ENCODE results near the gene UBAP2L. TPM values are rescaled to one million over a fixed set of nuclear protein-coding genes. Genes with fewer than 3 reads are reported as not detected.
"Not testable (repeated sequence)": the region's sequence is repeated elsewhere in the genome, so short reads cannot be mapped to it uniquely, and the experiment has no call there.

Gene UBAP2L
- total and polyA plus RNA-seq, 5 donors from 2014 or later: 40.8 to 194 (median 48.2) TPM

DNA sequence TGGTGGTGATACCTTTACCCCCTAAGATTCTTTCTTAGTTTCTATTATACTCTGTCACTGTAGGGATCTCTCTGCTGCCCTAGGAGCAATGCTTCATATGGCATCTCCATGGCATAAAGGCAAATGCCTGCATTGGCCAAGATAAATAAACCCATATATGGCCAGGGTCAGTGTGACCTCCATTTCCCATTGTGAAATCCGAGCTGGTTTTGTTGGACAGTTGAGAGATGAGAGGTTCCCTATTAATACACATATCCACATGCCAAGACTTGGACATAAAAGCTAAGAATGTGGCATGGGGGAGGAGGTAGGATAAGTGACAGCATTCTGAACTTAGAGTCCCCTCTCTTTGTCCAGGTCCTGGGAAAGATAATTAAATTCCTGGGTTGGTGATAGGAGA is 30.2 kb upstream of the UBAP2L start:
- Mint-ChIP-seq H3K36me3 (peaks cover 3% of the 10 kb centered on the region), H3K27me3 (peaks cover 48% of the 10 kb centered on the region), H3K27ac (no peak overlapping the region)

DNA sequence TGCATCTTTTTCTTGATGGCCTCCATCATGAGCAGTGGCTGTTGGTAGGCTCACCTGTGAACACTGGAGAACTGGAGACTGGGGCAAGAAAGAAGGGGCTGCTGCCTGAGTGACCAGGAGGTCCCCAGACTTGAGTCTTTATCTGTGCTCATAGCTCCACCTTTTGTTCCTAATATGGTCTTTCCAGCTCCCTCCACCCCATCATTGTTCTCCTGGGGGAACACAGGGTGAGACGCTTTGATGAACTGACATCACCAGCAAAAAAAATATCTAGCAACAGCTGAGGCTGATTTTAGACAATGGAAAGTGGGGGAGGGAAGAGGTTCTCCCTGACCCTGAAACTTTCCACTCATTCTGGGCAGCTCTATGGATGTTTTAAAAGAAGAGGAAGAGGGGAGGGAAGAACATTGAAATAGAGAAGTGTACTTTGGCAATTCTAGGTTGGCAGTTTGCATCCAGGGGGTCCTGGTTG is 28.7 kb upstream of the UBAP2L start, which contains the start of gene TPM3:
TSS of gene TPM3 (minus strand) at position 111 of the 472 bp plus-strand sequence. CDS start at position 29, 82 bp downstream.
- peaks cover 0 to 2% (median 0%) of the 10 kb centered on the region in 4 donors for H3K4me1 Mint-ChIP-seq
- H3K27ac Mint-ChIP-seq: peak within 1 kb of the TSS in 2 of 3 donors; percentile 17 to 58
- H3K9me3 Mint-ChIP-seq: no peaks in the 10 kb centered on the region

More for the DNA sequence above, 30.2 kb upstream of the UBAP2L start:
- no peaks in the 10 kb centered on the region for H3K4me1 ChIP-seq (ENCODE audit: control insufficient read depth, insufficient read depth, low read length, poor library complexity, severe bottlenecking)
- H3K4me1 Mint-ChIP-seq: peaks cover 0 to 12% (median 2%) of the 10 kb centered on the region in 4 donors
- H3K4me3 Mint-ChIP-seq: peak overlapping the region in 1 of 4 donors; percentile 10
- H3K27me3 ChIP-seq (ENCODE audit: control insufficient read depth, insufficient read depth, low read length): peaks cover 18% of the 10 kb centered on the region
- no peaks in the 10 kb centered on the region for H3K9me3 Mint-ChIP-seq
- ATAC-seq (ENCODE audit: low read depth in 2 of 2) (no peak), DNase-seq (no peak)
- H3K36me3 ChIP-seq (ENCODE audit: control insufficient read depth, insufficient read depth, low read length): no peaks in the 10 kb centered on the region
- no peaks in the 10 kb centered on the region for H3K9me3 ChIP-seq (ENCODE audit: control insufficient read depth in 2 of 2, low read length in 2 of 2)
- no peak overlapping the region for H3K4me3 ChIP-seq (ENCODE audit: low read depth, low read length)
- H3K27ac ChIP-seq (ENCODE audit: insufficient read depth, low read length, poor library complexity, severe bottlenecking): no peak overlapping the region

DNA sequence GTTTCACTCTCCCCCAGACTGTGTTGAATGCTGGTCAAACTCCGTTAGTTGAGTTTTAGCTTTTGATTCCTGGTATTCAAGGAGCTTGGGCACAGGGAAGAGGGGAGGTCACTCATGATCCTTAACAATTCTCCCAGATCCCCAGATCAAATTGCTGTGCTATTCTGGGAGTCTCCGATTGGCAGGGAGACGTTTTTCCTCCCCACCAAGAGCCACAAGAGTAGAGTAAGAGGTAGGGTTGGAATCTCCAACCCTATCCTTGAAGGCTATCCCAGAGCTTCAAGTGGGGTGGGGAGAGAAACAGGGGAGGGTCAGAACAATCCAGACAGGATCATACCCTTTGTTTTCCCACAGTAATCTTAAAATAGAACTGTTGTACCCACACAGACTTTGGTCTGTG is 28.3 kb upstream of the UBAP2L start:
- Histone ChIP-seq H3K36me3 (ENCODE audit: control insufficient read depth, insufficient read depth, low read length) (no peaks in the 10 kb centered on the region), H3K4me3 (ENCODE audit: low read depth, low read length) (no peak overlapping the region), H3K9me3 (ENCODE audit: control insufficient read depth in 2 of 2, low read length in 2 of 2) (no peaks in the 10 kb centered on the region), H3K27me3 (ENCODE audit: control insufficient read depth, insufficient read depth, low read length) (peaks cover 18% of the 10 kb centered on the region), H3K27ac (ENCODE audit: insufficient read depth, low read length, poor library complexity, severe bottlenecking) (no peak overlapping the region), H3K4me1 (ENCODE audit: control insufficient read depth, insufficient read depth, low read length, poor library complexity, severe bottlenecking) (no peaks in the 10 kb centered on the region)
- Mint-ChIP-seq H3K9me3 (no peaks in the 10 kb centered on the region), H3K4me1 (peaks cover 0 to 2% (median 0%) of the 10 kb centered on the region in 4 donors), H3K36me3 (peaks cover 3% of the 10 kb centered on the region), H3K27ac (no peak overlapping the region), H3K27me3 (peaks cover 48% of the 10 kb centered on the region), H3K4me3 (no peak overlapping the region)
- ATAC-seq (ENCODE audit: low read depth in 2 of 2): no peak
- no peak for DNase-seq

More for the DNA sequence above, 28.7 kb upstream of the UBAP2L start, which contains the start of gene TPM3:
- Mint-ChIP-seq H3K27me3 (peaks cover 48% of the 10 kb centered on the region), H3K4me3 (no peak within 1 kb of the TSS), H3K36me3 (peaks cover 3% of the 10 kb centered on the region)
- Histone ChIP-seq H3K36me3 (ENCODE audit: control insufficient read depth, insufficient read depth, low read length) (no peaks in the 10 kb centered on the region), H3K27me3 (ENCODE audit: control insufficient read depth, insufficient read depth, low read length) (peaks cover 18% of the 10 kb centered on the region), H3K4me3 (ENCODE audit: low read depth, low read length) (no peak within 1 kb of the TSS), H3K4me1 (ENCODE audit: control insufficient read depth, insufficient read depth, low read length, poor library complexity, severe bottlenecking) (no peaks in the 10 kb centered on the region), H3K27ac (ENCODE audit: insufficient read depth, low read length, poor library complexity, severe bottlenecking) (no peak within 1 kb of the TSS), H3K9me3 (ENCODE audit: control insufficient read depth in 2 of 2, low read length in 2 of 2) (no peaks in the 10 kb centered on the region)
- DNase-seq (no peak), ATAC-seq (ENCODE audit: low read depth in 2 of 2) (no peak)

DNA sequence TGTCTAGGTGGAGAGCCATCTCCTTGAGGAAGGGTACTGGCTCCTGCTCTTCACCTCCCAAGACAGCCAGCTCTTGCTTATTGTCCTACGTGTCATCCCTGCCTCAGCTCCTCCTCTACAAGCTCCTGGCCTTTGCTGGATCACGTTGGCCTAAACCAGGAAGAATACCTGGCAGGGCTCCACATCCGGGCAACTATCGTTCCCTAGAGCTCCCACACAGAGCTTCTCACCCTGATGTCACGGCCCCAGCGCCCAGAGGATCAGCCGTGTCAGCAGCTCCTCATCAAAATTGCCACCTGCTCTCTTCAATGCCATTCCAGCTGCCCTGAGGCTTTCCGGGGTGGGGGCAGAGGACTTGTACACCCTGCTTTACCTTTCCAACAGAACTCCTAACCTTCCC is 26.9 kb upstream of the UBAP2L start:
- H3K4me3 ChIP-seq (ENCODE audit: low read depth, low read length): no peak overlapping the region
- no peak for DNase-seq
- Mint-ChIP-seq H3K36me3 (peaks cover 3% of the 10 kb centered on the region), H3K27ac (peak overlapping the region in 1 of 3 donors; percentile 67), H3K9me3 (no peaks in the 10 kb centered on the region), H3K4me3 (no peak overlapping the region), H3K27me3 (peaks cover 48% of the 10 kb centered on the region), H3K4me1 (peaks cover 0 to 2% (median 0%) of the 10 kb centered on the region in 4 donors)
- H3K9me3 ChIP-seq (ENCODE audit: control insufficient read depth in 2 of 2, low read length in 2 of 2): no peaks in the 10 kb centered on the region
- no peaks in the 10 kb centered on the region for H3K4me1 ChIP-seq (ENCODE audit: control insufficient read depth, insufficient read depth, low read length, poor library complexity, severe bottlenecking)
- no peak overlapping the region for H3K27ac ChIP-seq (ENCODE audit: insufficient read depth, low read length, poor library complexity, severe bottlenecking)
- no peaks in the 10 kb centered on the region for H3K36me3 ChIP-seq (ENCODE audit: control insufficient read depth, insufficient read depth, low read length)
- ATAC-seq (ENCODE audit: low read depth in 2 of 2): no peak
- peaks cover 18% of the 10 kb centered on the region for H3K27me3 ChIP-seq (ENCODE audit: control insufficient read depth, insufficient read depth, low read length)

DNA sequence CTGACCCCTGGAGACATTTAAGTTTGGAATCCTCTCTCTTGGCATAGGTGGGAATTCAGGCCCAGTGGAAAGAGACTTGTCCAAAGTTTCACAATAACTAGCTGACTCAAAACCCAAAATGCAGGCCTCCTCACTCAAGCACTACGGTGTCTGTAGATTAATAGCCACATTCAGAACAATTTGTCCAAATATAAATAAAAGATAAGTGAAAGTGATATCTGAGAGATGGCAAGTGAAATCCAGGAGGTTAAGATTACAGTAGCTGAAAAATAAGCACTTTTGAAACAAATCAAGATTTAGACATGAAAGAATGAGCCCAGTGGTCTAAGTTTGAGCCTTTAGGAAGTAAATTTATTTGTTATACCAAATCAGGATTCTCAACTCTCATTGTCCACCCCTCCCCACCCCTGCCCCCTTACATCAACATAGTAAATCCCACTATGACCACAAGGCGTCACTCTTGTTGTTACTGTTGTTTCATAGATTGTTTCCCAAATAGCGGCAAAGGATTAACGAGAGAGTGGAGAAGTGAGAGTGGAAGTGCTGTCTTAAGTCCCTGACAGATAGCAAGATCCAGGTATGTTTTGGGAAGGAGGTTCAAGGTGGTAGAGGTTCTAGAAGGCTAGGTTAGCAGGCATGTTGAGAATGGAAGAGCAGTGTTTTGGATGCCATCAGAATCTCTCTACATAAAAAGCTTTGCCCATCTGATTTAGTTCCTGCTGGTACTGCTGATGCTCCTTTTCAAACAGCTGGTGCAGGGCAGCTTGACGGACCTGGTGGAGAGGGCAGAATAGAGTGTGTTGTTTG is 21.8 kb upstream of the UBAP2L start:
- Mint-ChIP-seq H3K27me3 (peaks cover 12% of the 10 kb centered on the region), H3K36me3 (no peaks in the 10 kb centered on the region)

DNA sequence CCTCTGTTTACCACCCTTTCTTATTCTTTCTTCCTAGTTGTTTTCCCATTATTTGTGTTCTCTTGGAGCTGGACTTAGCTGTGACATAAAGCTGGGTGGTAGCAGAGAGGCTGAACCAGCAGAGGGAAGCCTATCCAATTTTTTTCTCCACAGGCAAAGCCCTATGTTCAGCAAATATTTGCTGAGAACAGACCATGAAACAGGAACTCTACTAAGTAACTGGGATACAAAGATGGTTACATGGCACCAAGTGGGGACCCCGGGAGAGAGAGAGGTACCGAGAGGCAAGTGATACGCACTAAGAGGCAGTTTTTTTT is 21.2 kb upstream of the UBAP2L start:
- H3K4me3 ChIP-seq (ENCODE audit: low read depth, low read length): no peak overlapping the region
- H3K27me3 ChIP-seq (ENCODE audit: control insufficient read depth, insufficient read depth, low read length): no peaks in the 10 kb centered on the region
- peaks cover 6% of the 10 kb centered on the region for H3K27me3 Mint-ChIP-seq
- H3K9me3 Mint-ChIP-seq: no peaks in the 10 kb centered on the region
- H3K4me3 Mint-ChIP-seq: no peak overlapping the region
- H3K9me3 ChIP-seq (ENCODE audit: control insufficient read depth in 2 of 2, low read length in 2 of 2): no peaks in the 10 kb centered on the region
- H3K27ac ChIP-seq (ENCODE audit: insufficient read depth, low read length, poor library complexity, severe bottlenecking): no peak overlapping the region
- no peaks in the 10 kb centered on the region for H3K4me1 ChIP-seq (ENCODE audit: control insufficient read depth, insufficient read depth, low read length, poor library complexity, severe bottlenecking)
- ATAC-seq (ENCODE audit: low read depth in 2 of 2) (no peak), DNase-seq (no peak)
- H3K36me3 Mint-ChIP-seq: no peaks in the 10 kb centered on the region
- H3K4me1 Mint-ChIP-seq: no peaks in the 10 kb centered on the region
- no peak overlapping the region for H3K27ac Mint-ChIP-seq
- H3K36me3 ChIP-seq (ENCODE audit: control insufficient read depth, insufficient read depth, low read length): no peaks in the 10 kb centered on the region

More for the DNA sequence above, 21.8 kb upstream of the UBAP2L start:
- Histone ChIP-seq H3K27ac (ENCODE audit: insufficient read depth, low read length, poor library complexity, severe bottlenecking) (no peak overlapping the region), H3K36me3 (ENCODE audit: control insufficient read depth, insufficient read depth, low read length) (no peaks in the 10 kb centered on the region), H3K27me3 (ENCODE audit: control insufficient read depth, insufficient read depth, low read length) (peaks cover 3% of the 10 kb centered on the region), H3K4me3 (ENCODE audit: low read depth, low read length) (peak overlapping the region; percentile 39), H3K4me1 (ENCODE audit: control insufficient read depth, insufficient read depth, low read length, poor library complexity, severe bottlenecking) (no peaks in the 10 kb centered on the region), H3K9me3 (ENCODE audit: control insufficient read depth in 2 of 2, low read length in 2 of 2) (no peaks in the 10 kb centered on the region)
- no peak overlapping the region for H3K27ac Mint-ChIP-seq
- ATAC-seq (ENCODE audit: low read depth in 2 of 2): peak; percentile 68
- no peaks in the 10 kb centered on the region for H3K4me1 Mint-ChIP-seq
- peak; percentile 20 to 68 (median 51) for DNase-seq
- H3K9me3 Mint-ChIP-seq: no peaks in the 10 kb centered on the region
- no peak overlapping the region for H3K4me3 Mint-ChIP-seq

DNA sequence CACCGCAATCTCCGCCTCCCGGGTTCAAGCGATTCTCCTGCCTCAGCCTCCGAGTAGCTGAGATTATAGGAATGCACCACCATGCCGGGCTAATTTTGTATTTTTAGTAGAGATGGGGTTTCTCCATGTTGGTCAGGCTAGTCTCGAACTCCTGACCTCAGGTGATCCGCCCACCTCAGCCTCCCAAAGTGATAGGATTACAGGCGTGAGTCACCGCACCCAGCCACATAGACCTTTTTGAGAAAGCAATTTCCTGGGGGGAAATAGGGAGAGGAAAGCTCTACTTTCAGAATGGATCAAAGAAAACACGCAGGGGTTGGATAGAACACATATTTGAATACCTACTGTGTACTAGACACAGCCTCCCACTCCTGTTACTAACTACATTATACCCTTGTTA is 15.0 kb upstream of the UBAP2L start:
- H3K4me1 ChIP-seq (ENCODE audit: control insufficient read depth, insufficient read depth, low read length, poor library complexity, severe bottlenecking); ATAC-seq (ENCODE audit: low read depth in 2 of 2); H3K9me3 ChIP-seq (ENCODE audit: control insufficient read depth in 2 of 2, low read length in 2 of 2); H3K4me3 ChIP-seq (ENCODE audit: low read depth, low read length); H3K27me3 Mint-ChIP-seq; H3K9me3 Mint-ChIP-seq; H3K4me3 Mint-ChIP-seq; H3K27ac ChIP-seq (ENCODE audit: insufficient read depth, low read length, poor library complexity, severe bottlenecking); H3K27me3 ChIP-seq (ENCODE audit: control insufficient read depth, insufficient read depth, low read length); DNase-seq: not testable (repeated sequence)
- H3K27ac Mint-ChIP-seq: peak overlapping the region; percentile 39 to 79 (median 44)
- peaks cover 28% of the 10 kb centered on the region for H3K36me3 Mint-ChIP-seq
- peaks cover 0 to 10% (median 5%) of the 10 kb centered on the region in 4 donors for H3K4me1 Mint-ChIP-seq
- H3K36me3 ChIP-seq (ENCODE audit: control insufficient read depth, insufficient read depth, low read length): peaks cover 38% of the 10 kb centered on the region

All from CD4-positive, CD25-positive, alpha-beta regulatory T cell (primary cell).